Left ventricle myocardium superior (tissue), 1 donor: Measurements from ENCODE around the gene USPL1. TPM values are rescaled to one million over a fixed set of nuclear protein-coding genes. Genes with fewer than 3 reads are reported as not detected.
"Not testable (repeated sequence)": the region's sequence is repeated elsewhere in the genome, so short reads cannot be mapped to it uniquely, and the experiment has no call there.

Experiments
- ATAC-seq: fragments of 200-7000 bp; cut with Tn5 transposase; one replicate; pipeline ENCODE4 v1.9.1; 2020; ENCODE audit warnings: mild to moderate bottlenecking, moderate library complexity
- DNase-seq: peaks from one replicate; pipeline ENCODE4 v3.0.0-alpha.2; 2020
- intact Hi-C: fragments of 100-400 bp; cut with micrococcal nuclease; formaldehyde crosslinking; loops from one replicate; pipeline ENCODE4 v1.11.0; 2022
- total RNA-seq: library from RNA; stranded (reverse); fragmentation: NEBNext Ultra II Directional; extraction: Animal tissue kit (Norgen Biotek cat#: 25700); gene quantifications from one replicate; pipeline ENCODE4 v1.2.1, GENCODE V29; 2021
- donor health status: DM: no; HTN: yes; CAD: no; lungs with severe emphysema.

USPL1 gene
- total RNA-seq, 1 donor from 2014 or later = 10.5 TPM

DNA sequence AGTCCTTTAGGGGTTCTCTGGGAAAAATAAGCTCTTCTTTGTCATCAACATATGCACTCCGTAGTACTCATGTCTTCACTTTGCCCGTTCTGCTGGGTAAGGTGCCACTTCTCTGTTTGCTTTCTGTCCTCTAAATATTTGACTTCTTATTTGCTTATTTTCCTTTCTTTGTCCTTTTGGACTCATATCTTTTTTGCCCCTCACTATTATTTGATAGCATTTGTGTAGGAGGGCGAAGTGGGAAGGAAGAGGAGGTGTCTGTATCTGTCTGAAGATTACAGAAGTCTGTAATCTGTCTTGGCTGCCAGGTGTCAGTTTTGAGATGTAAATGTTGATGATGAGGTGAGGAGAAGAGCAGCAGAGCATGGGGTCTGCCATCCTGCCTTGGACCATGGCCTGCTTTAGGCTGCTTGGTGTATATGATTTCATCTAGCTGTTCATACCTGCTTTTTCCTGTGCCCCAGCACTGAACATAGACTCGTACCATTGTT, 30.8 kb downstream of the USPL1 start:
- DNase-seq (no peak), ATAC-seq (no peak)
- intact Hi-C loops = no loop called here

DNA sequence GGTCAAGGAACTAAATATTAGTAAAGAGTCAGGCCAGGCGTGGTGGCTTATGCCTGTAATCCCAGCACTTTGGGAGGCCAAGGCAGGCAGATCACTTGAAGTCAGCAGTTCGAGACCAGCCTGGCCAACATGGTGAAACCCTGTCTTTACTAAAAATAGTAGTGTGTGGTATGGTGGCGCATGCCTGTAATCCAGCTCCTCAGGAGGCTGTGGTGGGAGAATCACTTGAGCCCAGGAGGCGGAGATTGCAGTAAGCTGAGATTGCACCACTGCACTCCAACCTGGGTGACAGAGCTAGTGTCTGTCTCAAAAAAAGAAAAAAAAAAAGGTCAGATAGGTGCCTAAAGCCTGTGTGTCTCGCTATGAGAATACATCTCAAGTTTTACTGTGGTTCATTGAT, 33.9 kb downstream of the USPL1 start:
- DNase-seq, ATAC-seq, intact Hi-C loops: not testable (repeated sequence)

DNA sequence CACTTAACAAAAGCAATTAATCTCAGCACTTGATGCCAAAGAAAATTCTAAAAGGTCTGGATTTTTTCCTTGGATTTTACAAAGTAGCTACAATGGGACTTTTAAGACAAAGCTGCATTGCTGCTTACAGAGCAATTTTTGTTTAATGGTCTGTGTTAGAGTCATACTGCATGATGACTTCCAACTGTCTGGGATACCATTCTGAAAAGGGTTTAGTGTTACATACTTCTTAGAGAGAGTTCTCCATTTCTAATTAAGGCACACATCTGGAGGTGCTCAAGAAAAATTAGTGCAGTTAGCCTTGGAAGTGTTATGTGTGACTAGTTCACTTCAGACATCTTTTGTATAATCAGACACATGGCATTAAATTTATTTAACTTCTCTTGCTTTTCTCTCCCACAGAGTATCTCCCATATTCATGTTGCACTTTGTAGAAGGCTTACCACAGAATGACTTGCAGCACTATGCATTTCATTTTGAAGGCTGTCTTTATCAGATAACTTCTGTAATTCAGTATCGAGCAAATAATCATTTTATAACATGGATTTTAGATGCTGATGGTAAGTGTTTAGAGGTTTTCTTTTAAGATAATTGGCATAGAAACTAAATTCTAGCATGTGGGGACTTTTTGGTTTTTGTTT, 35.1 kb downstream of the USPL1 start:
- DNase-seq = no peak
- intact Hi-C loops = no loop called here
- no peak for ATAC-seq

DNA sequence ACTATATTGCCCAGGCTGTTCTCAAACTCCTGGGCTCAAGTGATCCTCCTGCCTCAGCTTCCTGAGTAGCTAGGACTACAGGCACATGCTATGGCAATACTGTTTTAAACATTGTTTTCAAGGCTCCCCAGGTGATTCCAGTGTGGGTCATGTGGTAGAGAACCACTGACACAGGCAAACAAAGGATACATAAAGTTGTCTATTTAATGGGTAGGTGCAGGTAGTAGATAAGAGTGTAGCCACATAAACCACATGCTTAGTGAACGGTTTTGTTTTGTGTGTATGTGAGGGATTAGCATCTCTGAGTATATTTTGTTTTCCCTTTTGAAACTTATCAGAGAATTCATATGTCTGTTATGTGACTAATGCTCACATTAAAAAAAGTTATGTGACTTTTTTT, 36.7 kb downstream of the USPL1 start:
- DNase-seq (no peak), ATAC-seq (no peak)
- intact Hi-C loops = no loop called here

DNA sequence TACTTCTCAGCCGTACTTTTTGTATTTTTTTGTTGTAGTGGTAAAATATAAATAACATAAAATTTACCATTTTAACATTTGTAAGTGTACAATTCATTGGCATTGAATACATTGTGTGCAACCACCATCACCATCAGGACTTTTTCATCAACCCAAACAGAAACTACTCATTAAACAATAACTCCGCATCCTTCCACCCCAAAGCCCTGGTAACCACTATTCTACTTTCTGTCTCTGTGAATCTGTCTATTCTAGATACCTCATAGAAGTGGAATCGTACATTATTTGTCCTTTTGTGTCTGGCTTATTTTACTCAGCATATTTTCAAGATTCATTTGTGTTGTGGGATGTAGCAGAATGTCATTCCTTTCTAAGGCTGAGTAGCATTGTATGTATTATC, 38.5 kb downstream of the USPL1 start:
- intact Hi-C loops = no loop called here
- ATAC-seq (no peak), DNase-seq (no peak)

DNA sequence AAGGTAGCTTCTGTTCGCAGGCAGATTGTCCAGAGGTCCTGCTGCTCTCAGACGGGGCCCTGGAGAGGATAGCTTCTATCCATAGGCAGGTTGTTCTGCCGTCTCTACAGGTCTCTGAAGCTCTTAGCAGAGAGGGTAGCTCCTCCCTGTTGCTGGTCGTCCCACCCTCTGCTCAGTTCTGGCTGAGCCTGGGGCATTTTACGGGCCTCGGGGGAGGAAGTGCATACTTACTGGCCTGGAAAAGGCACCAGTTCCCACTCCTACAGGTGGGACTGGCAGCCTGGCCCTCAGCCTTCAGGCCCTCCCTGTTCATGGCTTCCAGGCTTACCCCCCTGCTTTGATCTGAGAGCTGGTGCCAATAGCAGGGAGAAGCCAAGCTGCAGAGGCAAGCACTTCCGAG, 42.3 kb downstream of the USPL1 start:
- DNase-seq (no peak), ATAC-seq (peak; percentile 47)
- intact Hi-C loops = no loop called here

DNA sequence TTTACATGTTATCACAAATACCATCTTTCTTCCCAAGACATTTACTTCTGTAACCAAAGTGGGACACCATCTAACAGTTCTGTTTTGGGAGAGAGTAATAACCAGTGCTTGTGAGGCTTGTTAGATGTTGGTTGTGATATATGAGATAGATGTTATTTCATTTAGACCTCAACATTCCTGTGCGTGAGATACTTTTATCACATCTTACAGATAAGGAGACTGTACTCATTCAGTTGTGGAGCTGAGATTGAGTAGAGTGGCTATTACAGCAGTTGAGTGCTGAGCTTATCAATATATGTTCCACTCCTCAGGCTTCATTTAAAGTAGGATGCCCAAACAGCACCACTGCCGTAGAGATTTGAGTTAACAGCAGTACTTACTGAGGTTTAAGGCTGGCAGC, 43.1 kb downstream of the USPL1 start:
- no peak for DNase-seq
- no peak for ATAC-seq
- intact Hi-C loops = no loop called here

DNA sequence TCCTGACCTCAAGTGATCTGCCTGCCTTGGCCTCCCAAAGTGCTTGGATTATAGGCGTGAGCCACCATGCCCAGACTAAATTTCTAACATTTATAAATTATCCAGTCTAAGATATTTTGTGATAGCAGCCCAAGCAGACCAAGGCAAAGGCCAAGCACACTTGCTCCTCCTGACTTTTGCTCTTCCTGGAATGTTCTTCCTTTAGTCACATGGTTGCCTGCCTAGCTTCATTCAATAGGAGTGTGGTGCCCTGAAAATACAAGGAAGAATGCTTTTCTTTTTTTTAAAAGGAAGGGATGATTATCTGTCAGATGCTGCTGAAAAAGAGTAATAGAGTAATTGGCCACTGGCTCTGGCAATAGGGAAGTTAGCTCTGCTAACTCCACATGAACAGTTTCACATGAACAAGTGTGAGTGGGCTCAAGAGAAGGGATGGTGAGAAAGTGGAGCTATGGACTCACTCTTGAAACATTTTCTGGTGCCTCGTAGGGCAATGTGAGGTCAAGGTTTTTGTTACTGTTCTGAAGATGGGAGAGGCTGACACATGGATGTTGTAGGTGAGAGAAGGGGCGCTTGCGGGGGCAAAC, 47.1 kb downstream of the USPL1 start:
- no peak for DNase-seq
- intact Hi-C loops = no loop called here

DNA sequence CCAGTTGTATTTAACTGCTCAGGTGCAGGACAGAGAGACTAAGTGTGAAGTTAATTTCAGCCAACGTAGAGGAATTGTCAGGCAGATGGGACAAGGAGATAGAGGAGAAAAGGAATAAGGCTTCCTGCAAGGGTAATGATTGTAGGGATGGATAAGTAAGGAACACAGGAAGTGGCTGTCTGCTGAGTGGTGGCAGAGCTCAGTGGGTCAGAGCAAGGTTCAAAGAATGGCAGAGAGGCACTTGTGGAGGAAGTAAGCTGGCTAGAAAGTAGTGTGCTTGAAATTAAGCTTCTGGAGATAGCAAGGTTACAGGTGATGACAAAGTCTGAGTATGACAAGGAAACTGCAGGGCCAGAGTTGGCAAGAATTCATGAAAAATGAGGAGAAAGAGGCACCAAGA, 47.9 kb downstream of the USPL1 start:
- DNase-seq (no peak), ATAC-seq (no peak)
- intact Hi-C loops = no loop called here

More for the DNA sequence above, 47.1 kb downstream of the USPL1 start:
- no peak for ATAC-seq

DNA sequence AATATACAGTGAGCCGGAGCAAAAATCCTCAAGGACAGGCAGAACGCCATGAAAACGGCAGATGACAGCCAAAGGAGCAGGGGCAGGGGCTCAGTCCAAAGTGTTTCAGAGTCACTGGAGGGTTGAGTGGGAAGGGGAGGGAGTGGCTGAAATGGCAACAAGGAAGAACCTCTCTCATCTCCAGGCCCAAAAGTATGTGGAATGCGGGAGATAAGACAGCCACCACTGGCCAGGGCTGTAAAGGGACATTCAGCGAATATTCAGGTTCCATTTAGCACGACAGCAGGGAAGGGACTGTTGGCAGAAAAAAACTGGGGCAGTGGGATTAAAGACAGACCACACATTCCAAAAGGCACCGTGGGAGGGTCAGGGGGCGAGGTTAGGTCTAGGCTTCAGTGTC, 48.4 kb downstream of the USPL1 start:
- intact Hi-C loops = no loop called here
- ATAC-seq = no peak
- DNase-seq = no peak

DNA sequence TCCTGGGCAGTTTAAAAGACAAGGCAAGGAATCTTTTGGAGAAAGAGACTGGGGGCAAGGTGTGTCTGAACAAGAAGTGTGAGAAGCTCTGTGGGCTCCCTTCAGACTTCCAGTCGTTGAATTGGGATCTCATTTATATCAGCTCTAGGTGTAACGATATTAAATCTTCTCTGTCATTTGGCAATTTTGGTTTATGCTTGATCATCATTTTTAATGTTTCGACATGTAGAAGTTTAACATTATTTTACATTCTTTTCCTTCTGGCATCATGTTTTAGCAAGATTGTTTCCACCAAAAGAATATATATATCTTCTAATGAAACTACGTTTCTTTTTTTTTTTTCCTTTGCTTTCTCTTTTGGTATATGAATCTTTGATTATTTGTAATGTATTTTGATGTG, 49.3 kb downstream of the USPL1 start:
- no peak for ATAC-seq
- intact Hi-C loops = no loop called here
- DNase-seq = no peak

DNA sequence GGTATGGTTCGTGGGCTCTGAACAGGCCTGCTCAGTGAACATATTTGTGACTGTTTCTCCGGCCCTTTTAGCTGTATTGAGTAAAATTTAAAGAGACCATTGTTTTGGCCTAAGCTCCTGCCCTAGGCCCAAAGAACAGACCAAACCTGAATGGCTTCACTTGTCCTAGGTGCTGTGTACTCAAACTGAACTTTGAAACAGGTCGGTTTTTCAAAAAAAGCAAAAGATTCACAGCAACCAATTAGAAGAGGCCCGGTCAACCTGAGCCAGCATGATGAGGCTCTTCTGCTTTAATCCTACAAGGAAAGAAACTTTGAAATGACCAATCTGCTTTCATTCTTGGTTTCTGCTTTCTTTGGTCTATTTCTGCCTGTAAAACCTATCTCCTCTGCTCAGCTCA, 50.6 kb downstream of the USPL1 start:
- DNase-seq (no peak), ATAC-seq (no peak)
- intact Hi-C loops = no loop called here

DNA sequence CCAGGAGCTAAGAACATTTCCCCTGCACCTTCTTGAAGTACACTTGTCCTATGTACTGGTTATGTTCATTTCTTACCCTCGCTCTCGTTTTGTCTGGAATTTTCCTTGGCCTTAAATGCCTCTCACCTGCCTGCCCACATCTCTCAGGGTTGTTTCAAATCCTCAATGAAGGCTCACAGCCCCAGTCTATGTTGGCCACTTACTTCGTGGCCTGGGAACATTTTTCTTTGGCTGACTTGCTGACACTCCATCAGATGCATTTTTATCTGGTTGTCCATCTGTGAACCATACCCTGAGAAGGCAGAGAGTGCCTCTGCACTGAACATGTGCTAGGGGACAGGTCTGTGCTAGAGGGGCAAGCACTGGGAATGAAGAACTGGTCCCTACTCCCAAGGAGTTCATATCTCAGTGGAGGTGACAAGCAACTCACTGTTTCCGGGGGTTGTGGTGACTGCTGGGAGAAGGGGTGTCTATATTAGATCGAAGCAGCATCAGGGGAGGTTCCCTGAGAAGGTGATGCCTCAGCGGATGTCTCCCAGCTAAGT, 53.6 kb downstream of the USPL1 start:
- no peak for ATAC-seq
- intact Hi-C loops = loop anchor here (10.0 kb wide), 1 partner anchor 193 kb away; no protein-coding TSS in a partner anchor
- no peak for DNase-seq

DNA sequence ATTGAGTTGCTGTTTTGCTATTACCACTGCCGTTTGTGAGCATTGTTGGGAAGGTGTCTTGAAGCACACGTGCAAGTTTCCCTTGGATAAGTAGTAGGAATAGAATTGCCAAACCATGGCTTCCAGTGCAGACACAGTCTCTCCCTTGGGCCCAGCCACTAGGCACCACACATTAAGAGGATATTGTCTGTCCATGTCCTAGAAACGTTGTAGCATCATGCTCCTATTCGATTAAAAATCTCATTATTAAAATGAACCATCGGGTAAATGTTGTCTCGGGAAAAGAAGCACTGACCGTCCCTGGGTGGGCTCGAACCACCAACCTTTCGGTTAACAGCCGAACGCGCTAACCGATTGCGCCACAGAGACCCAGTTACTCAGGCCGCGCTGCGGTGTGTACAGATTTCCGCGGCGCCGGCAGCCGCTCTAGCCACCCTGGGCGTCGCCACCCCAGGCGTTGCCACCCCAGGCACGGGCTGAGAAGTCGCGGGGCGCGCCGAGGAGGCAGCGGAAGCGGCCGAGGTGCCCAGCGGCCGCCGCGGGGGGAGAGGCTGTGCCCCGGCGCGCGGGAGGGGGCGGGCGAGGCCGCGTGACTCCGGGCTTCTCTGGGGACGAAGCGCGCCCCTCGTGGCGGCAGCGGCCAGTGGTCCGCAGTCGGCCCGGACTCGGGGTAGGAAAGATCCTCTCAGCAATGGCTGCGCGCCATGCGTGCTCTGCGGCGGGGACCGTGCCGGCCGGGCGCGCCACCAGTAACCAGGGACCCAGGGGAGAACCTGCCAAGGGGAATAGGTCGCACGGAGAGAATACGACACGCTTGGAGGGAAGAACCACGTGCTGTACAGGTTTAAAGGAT, 56.2 kb downstream of the USPL1 start:
- DNase-seq (peak; percentile 92), ATAC-seq (peak; percentile 96)
- intact Hi-C loops = loop anchor here (10.0 kb wide), 1 partner anchor 191 kb away; no protein-coding TSS in a partner anchor

DNA sequence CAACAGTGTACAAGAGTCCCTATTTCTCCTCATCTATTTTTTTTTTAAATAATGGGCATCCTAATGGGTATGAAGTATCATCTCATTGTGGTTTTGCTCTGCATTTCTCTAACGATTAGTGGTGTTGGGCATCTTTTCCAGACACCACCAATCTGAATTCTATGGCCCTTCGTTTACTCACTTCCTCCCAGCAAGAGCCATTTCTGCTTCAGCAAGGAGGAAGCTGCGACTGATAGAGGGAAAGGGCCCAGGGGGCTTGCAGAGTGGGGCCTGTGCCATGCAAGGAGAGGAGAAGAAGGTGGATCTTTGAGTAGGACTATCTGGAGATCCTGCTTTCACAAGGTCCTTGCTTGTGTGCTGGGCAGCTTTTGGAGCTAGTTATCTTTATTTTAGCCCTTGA, 58.0 kb downstream of the USPL1 start:
- intact Hi-C loops = loop anchor here (5.0 to 10.0 kb wide), 2 partner anchors 127 to 189 kb away; no protein-coding TSS in a partner anchor
- no peak for DNase-seq

DNA sequence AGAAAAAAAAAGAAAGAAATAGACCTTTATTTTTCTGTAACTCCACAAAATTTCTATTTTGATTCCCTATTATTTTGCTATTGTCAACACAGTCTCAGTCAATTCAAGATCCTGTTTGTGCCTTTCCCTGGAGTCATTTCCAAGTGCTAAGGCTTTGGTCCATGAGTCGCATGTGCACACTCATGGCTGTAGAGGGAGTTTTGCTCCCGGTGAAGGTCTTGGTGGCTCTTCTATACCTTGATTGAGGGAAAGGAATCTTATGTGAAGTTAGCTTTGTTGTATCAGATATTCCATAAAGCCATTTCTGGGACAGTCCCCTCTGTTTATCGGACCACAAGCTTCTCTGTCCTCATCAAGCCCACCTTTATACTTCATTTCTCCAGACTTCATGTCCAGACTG, 59.0 kb downstream of the USPL1 start:
- intact Hi-C loops = loop anchor here (5.0 to 10.0 kb wide), 2 partner anchors 126 to 188 kb away; no protein-coding TSS in a partner anchor
- ATAC-seq (no peak), DNase-seq (no peak)

More for the DNA sequence above, 58.0 kb downstream of the USPL1 start:
- ATAC-seq = no peak

DNA sequence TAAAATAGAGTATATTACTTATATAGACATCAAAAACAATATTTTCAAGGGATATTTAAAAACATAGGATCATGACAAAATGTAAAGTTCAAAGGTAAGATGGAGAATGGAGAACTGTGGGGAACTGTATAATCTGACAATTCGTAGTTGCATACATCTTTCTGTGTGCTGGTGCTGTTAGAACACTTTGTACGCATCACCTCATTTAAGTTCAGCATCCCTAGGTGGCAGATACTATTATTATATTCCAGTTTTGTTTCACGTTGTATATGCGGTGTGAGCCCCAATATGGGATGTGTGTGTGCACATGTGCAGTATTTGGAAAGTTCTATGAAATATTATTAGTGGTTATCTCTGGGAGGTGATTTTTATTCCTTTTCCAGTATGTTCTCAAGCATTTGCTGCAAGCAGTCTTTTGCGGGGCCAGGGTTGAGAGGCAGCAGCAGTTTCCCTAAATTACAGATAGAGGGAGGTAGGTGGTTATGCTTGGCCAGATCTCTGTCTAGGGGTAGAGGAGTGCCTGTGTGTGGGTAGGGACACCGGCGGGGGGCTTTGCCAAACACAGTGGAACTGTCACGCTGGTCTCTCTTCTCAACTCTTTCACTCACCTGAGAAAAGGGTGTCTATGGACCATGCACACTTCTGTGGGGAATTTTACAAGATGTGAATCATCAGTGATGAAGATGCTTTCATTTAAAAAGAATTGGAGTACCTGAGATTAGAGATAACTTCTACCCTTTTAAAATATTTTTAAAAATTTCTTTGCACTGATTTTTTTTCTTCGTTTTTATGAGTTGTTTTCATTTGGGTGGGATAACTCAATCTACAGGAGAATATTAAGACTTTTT, 62.0 kb downstream of the USPL1 start:
- intact Hi-C loops = loop anchor here (5.0 to 10.0 kb wide), 2 partner anchors 123 to 185 kb away; no protein-coding TSS in a partner anchor
- ATAC-seq (peak; percentile 77), DNase-seq (no peak)

DNA sequence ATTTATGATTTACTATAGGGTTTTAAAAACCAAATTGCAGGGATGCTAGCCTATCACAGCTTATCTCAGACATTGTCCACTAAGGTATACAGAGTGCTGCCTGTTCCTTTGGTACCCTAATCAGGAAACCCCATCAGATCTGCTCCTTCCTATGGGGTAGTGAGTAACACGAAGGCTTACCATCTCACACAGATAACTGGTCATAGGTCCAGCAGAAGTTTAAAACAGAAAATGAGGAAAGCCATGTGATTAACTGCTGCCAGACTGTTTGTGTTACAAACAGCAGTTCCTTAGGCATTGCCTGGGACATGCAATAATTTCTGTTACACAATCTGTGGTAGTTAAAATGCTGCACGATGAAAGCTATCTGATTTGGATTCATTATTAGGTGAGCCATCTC, 64.1 kb downstream of the USPL1 start:
- intact Hi-C loops = no loop called here
- peak; percentile 36 for ATAC-seq
- no peak for DNase-seq
